ENCODE results near the gene PPP1R14D. TPM values are rescaled to one million over a fixed set of nuclear protein-coding genes. Genes with fewer than 3 reads are reported as not detected.

The PPP1R14D gene, protein sequence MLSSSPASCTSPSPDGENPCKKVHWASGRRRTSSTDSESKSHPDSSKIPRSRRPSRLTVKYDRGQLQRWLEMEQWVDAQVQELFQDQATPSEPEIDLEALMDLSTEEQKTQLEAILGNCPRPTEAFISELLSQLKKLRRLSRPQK
- 0.10 to 0.28 TPM in 2 of 5 replicates, not detected in the others for total RNA-seq (2022; extraction: Qiagen RNA extraction)

DNA sequence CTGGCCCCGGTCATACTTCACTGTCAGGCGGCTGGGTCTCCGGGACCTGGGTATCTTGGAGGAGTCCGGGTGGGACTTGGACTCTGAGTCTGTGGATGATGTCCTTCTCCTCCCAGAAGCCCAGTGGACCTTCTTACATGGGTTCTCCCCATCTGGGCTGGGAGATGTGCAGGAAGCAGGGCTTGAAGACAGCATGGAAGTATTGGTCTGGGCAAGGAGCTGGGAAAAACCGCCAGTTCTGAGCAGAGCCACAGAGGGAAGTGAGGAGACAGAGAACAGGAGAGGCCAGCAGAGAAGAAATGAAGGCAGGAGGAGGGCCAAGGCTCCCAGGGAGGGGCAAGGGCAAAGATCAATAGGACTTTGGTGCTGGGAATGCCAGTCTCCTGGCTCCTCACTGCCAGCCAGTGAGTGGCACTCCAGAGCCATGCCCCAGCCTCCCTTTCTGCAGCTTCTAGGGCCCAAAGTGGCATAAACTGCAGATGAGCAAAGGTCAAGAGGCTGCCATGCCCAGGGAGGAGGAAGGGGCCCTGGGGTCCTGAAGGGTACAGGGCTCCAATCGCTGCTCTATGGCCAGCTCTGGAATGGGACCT lies at the start of gene PPP1R14D:
Gene PPP1R14D (minus strand): TSS at position 262 of the 590 bp plus-strand sequence. CDS start 67 bp downstream, at position 195.

DNA sequence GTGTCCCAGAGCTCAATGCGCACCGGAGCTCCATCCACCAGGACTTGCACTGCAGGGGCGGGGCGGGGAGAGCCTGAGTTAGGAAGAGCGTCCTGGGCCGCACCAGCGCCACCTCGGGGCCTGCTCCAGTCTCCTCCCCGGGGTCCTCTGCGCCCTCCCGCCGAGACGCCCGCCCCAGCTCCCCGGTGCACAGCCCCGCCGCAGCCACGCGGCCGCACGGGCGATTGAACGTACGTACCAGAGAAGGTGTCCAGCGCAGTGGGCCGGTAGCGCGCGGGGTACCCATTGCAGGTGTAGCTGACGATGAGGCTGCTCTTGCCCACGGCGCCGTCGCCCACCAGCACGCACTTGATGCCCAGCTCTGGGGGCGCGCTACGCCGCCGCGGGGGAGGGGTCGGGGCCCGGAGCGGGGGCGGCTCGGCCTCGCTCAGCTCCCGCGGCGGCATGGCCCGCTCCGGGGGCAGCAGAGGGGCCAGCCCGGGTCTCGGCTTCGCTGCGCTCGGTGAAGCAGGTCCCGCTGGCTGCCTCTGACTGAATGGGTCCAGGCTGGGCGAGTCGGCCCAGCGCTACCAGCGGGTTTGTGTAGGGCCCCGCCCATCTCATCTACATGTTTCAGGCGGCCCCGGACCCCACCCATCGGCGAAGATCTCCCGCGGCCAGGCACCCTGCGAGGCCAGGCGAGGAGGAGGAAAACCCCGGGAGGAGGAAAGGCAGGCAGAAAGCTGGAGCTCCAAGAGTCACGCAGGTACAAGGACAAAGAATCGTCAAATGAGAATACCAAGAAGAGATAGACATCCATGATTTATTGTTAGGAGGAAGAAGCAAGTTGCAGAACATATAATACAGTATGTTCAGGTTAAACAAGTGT lies 45.4 kb upstream of the PPP1R14D start, which contains the start of gene RHOV:
Gene RHOV (minus strand): TSS at position 541 of the 868 bp plus-strand sequence. CDS start 95 bp downstream, at position 446.

DNA sequence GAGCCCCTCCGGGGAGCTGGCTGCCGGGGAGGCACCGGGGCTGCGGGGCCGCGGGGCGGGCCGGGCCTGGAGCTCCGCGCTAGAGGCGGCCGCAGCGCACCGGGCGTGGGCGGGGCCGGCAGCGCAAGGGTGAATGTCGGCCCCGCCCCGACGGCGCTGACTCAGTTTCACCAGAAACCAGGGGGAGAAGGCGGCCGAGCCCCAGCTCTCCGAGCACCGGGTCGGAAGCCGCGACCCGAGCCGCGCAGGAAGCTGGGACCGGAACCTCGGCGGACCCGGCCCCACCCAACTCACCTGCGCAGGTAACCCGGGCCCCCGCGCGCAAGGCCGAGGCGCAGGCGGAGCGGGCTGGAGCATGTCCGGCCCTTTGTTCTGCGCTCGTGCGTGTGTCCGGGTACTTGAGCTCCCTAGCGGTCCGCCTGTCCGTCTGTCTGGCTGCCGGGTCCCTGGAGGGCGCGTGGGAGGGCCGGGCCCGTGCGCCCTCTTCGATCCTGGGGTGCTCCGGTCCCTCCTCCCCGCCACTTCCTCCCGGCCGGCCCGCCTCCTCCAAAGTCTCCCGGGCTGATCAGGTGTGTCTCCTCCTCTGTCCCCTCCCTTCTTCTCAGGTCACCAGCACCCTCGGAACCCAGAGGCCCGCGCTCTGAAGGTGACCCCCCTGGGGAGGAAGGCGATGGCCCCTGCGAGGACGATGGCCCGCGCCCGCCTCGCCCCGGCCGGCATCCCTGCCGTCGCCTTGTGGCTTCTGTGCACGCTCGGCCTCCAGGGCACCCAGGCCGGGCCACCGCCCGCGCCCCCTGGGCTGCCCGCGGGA lies 15.6 kb upstream of the PPP1R14D start, which contains the start of gene SPINT1:
Gene SPINT1 (plus strand): TSS at position 164 of the 811 bp plus-strand sequence. CDS start 507 bp downstream, at position 671.

DNA sequence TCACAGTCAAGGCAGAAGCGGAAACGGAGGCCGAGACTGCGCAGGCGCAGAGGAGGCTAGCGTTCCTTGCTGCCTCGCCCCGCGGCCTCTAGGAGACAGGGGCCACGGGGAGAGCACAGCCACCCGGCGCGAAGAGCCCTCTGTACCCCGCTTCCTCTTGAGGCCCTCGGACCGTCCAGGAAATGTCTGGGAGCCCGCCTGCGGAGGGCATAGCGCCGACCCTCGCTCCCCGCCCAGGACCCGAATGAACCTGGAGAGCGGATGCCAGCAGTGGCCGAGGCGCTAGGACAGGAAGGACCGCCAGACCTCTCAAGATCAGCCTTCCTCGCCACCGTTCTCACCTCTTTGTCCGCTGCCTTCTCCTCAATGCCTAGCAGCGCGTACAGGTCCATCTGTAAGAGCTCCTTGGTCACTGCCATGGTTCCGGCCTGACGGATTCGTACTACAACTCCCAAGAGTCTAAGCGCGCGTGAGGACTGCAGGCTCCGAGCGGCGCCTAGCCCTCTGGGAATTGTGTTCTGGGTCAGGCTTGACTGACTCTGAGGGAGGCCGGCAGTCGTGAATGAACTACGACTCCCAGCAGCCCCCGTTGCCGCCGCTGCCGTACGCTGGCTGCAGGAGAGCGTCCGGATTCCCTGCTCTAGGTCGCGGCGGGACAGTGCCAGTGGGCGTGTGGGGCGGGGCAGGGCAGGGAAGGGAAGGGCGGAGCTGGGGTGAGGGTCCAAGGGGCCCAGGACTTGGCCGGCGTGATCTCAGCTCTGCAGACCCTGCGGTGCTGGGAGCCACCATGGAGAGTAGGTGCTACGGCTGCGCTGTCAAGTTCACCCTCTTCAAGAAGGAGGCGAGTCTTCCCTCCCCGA lies 21.2 kb downstream of the PPP1R14D start, which contains the start of the genes DNAJC17 and ZFYVE19:
Gene DNAJC17 (minus strand): TSS at position 446 of the 860 bp plus-strand sequence. CDS start 27 bp downstream, at position 419.
Gene ZFYVE19 (plus strand): TSS at position 62 of the 860 bp plus-strand sequence. CDS start 501 bp downstream, at position 563.

DNA sequence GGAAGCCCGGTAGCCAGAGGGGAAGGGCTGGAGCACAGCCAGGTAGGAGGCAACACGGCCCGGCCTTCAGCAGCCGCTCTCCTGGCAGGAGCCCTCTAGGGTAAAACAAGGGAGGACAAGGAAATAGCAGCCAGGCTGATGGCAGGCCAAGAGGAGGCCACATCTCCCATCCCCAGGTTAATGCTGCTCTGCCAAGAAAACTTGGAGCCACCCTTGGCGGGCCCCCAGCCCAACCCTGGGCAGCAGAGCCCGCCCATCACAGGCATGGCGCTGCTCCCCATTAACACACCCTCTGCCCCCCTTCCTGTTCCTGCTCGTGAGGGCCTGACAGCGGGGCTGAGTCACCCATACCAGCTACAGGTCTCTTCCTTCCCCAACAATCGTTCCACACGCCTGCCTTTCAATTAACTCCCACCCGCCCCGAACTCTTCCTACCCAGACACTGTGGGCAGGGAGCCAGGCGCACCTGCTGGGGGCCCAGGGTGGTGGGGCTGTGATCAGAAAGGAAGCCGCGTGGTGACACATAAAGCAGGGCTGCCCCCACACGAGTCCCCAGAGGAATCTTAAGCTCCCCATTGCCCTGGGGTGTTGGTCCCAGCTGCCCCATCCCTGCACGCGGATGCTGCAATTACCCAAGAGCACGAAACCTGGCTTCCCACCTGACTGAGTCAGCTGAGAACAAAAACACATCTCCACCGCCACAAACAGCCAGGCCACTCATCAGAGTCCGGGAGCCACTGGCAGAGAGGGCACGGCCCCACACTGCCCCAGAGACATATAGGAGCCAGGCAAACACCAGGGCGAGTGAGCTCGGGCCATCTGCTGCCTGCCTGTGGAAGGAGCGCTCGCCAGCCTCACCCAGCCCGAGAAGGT lies 59.0 kb downstream of the PPP1R14D start, which contains the start of gene C15orf62:
Gene C15orf62 (plus strand): TSS at position 707 of the 873 bp plus-strand sequence. CDS start 516 bp downstream, outside the sequence.

Other genes with a start within 250 kb of the PPP1R14D start
- 5.1 to 7.9 TPM (median 6.8 TPM) in 5 replicates for gene KNL1, start 234.5 kb downstream of the PPP1R14D start, total RNA-seq (2022; extraction: Qiagen RNA extraction)
- 18.1 to 22.0 TPM (median 19.8 TPM) in 5 replicates for gene RAD51, start 133.5 kb downstream of the PPP1R14D start, total RNA-seq (2022; extraction: Qiagen RNA extraction)
- gene RMDN3, start 73.5 kb downstream of the PPP1R14D start, total RNA-seq (2022; extraction: Qiagen RNA extraction) = 22.5 to 24.4 TPM (median 23.3 TPM) in 5 replicates
- 7.7 to 9.7 TPM (median 8.8 TPM) in 5 replicates for gene GCHFR, start 64.6 kb downstream of the PPP1R14D start, total RNA-seq (2022; extraction: Qiagen RNA extraction)
- 0.05 to 0.08 TPM (median 0.08 TPM) in 5 replicates for gene C15orf62, start 58.7 kb downstream of the PPP1R14D start, total RNA-seq (2022; extraction: Qiagen RNA extraction)
- gene ZFYVE19, start 21.6 kb downstream of the PPP1R14D start, total RNA-seq (2022; extraction: Qiagen RNA extraction) = 16.7 to 19.7 TPM (median 17.9 TPM) in 5 replicates
- 23.0 to 26.4 TPM (median 25.8 TPM) in 5 replicates for gene DNAJC17, start 21.2 kb downstream of the PPP1R14D start, total RNA-seq (2022; extraction: Qiagen RNA extraction)
- gene SPINT1, start 15.3 kb upstream of the PPP1R14D start, total RNA-seq (2022; extraction: Qiagen RNA extraction) = 0.85 to 1.0 TPM (median 0.88 TPM) in 5 replicates
- gene RHOV, start 45.5 kb upstream of the PPP1R14D start, total RNA-seq (2022; extraction: Qiagen RNA extraction) = 4.2 to 6.7 TPM (median 6.0 TPM) in 5 replicates
- gene VPS18, start 65.7 kb upstream of the PPP1R14D start, total RNA-seq (2022; extraction: Qiagen RNA extraction) = 18.3 to 23.8 TPM (median 22.5 TPM) in 5 replicates
- 0.57 to 0.75 TPM (median 0.65 TPM) in 5 replicates for gene DLL4, start 100.6 kb upstream of the PPP1R14D start, total RNA-seq (2022; extraction: Qiagen RNA extraction)
- 3.1 to 9.5 TPM (median 5.5 TPM) in 5 replicates for gene CHAC1, start 124.8 kb upstream of the PPP1R14D start, total RNA-seq (2022; extraction: Qiagen RNA extraction)

Measured in A549 treated with CORT108297 at 1 μM for 4 hours (cell line).